Measurements from ENCODE around the gene PRKN. TPM values are rescaled to one million over a fixed set of nuclear protein-coding genes. Genes with fewer than 3 reads are reported as not detected.

The PRKN gene
- total RNA-seq, 1 experiment from 2014 or later, result 0.46 TPM

DNA sequence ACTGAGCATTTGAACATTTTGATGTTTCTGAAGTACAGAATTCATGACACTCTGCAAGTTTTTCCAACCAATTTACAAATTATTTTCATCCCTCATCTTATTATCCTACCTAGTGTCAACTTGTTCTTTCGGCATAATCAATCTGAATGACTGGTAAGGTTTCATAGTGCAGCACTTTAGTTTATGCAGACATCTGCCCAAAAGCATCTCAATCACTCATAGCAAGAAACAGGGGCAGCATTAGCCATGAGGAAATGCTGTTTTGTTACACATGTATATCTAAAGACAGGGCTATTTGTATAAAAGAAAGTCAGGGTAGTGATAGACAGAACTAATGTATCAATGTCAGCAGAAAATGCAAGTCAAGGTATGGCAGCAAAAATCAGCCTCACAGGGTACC lies 1075.6 kb downstream of the PRKN start:
- ChIA-PET CTCF (no interaction called here), POLR2A (no interaction called here)
- Histone ChIP-seq H3K4me1 (ENCODE audit: control insufficient read depth, insufficient read depth, low read length) (no peaks in the 10 kb centered on the region), H3K4me3 (ENCODE audit: low read depth in 2 of 2, low read length in 2 of 2) (no peak overlapping the region), H3K27ac (ENCODE audit: low read length) (no peak overlapping the region), H3K27me3 (ENCODE audit: control insufficient read depth, insufficient read depth, low read length) (no peaks in the 10 kb centered on the region), H3K9me3 (ENCODE audit: control insufficient read depth, insufficient read depth, low read depth, low read length) (no peaks in the 10 kb centered on the region), H3K36me3 (ENCODE audit: control insufficient read depth, insufficient read depth, low read length) (no peaks in the 10 kb centered on the region)
- DNase-seq (ENCODE audit: low read depth, low spot score), result no peak
- in situ Hi-C loops (cut with HindIII; ENCODE audit: low pct_unique_long_range_greater_than_20kb, low sequenced_read_pairs), result no loop called here
- no TSS peak for BruUV-seq (replicated peaks)
- TF ChIP-seq, protein P1, sequence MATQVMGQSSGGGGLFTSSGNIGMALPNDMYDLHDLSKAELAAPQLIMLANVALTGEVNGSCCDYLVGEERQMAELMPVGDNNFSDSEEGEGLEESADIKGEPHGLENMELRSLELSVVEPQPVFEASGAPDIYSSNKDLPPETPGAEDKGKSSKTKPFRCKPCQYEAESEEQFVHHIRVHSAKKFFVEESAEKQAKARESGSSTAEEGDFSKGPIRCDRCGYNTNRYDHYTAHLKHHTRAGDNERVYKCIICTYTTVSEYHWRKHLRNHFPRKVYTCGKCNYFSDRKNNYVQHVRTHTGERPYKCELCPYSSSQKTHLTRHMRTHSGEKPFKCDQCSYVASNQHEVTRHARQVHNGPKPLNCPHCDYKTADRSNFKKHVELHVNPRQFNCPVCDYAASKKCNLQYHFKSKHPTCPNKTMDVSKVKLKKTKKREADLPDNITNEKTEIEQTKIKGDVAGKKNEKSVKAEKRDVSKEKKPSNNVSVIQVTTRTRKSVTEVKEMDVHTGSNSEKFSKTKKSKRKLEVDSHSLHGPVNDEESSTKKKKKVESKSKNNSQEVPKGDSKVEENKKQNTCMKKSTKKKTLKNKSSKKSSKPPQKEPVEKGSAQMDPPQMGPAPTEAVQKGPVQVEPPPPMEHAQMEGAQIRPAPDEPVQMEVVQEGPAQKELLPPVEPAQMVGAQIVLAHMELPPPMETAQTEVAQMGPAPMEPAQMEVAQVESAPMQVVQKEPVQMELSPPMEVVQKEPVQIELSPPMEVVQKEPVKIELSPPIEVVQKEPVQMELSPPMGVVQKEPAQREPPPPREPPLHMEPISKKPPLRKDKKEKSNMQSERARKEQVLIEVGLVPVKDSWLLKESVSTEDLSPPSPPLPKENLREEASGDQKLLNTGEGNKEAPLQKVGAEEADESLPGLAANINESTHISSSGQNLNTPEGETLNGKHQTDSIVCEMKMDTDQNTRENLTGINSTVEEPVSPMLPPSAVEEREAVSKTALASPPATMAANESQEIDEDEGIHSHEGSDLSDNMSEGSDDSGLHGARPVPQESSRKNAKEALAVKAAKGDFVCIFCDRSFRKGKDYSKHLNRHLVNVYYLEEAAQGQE (IDR thresholded peaks at IDR 0.05; ENCODE audit: insufficient read depth in 1 of 2, low read depth in 2 of 2, low read length in 1 of 2), result no peak
- TF ChIP-seq TCF7L2 (IDR thresholded peaks at IDR 0.05; ENCODE audit: low read depth, low read length), result no peak
- no peak for TF ChIP-seq SIN3A (IDR thresholded peaks at IDR 0.05; ENCODE audit: borderline replicate concordance, insufficient read depth, low read depth, low read length)
- TF ChIP-seq, protein P2, sequence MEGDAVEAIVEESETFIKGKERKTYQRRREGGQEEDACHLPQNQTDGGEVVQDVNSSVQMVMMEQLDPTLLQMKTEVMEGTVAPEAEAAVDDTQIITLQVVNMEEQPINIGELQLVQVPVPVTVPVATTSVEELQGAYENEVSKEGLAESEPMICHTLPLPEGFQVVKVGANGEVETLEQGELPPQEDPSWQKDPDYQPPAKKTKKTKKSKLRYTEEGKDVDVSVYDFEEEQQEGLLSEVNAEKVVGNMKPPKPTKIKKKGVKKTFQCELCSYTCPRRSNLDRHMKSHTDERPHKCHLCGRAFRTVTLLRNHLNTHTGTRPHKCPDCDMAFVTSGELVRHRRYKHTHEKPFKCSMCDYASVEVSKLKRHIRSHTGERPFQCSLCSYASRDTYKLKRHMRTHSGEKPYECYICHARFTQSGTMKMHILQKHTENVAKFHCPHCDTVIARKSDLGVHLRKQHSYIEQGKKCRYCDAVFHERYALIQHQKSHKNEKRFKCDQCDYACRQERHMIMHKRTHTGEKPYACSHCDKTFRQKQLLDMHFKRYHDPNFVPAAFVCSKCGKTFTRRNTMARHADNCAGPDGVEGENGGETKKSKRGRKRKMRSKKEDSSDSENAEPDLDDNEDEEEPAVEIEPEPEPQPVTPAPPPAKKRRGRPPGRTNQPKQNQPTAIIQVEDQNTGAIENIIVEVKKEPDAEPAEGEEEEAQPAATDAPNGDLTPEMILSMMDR (IDR thresholded peaks at IDR 0.05), result no peak
- TF ChIP-seq POLR2AphosphoS5 (IDR thresholded peaks at IDR 0.05; ENCODE audit: low read depth, low read length), result no peak
- no peak for ATAC-seq
- intact Hi-C loops (cut with micrococcal nuclease; ENCODE audit: unreplicated experiment), result no loop called here

DNA sequence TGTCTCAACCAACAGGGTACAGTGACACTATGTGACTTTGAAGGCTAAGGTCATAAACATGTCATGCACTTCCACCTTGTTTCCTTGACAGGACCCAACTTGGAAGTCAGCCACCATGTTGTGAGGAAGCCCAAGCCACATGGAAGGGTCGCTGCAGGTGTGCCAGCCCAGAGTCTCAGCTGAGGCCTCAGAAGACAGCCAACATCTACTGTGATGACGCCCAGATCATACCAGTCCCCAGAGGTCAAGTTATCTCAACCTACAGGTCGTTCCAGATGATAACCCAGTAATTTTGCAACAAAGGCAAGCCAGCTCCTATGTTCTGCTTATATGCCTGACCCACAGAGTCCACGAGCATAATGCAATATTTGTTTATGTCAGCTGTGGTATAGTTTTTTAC lies 1077.7 kb downstream of the PRKN start:
- Histone ChIP-seq H3K4me3 (ENCODE audit: low read depth in 2 of 2, low read length in 2 of 2) (no peak overlapping the region), H3K27ac (ENCODE audit: low read length) (no peak overlapping the region), H3K27me3 (ENCODE audit: control insufficient read depth, insufficient read depth, low read length) (no peaks in the 10 kb centered on the region), H3K9me3 (ENCODE audit: control insufficient read depth, insufficient read depth, low read depth, low read length) (no peaks in the 10 kb centered on the region), H3K4me1 (ENCODE audit: control insufficient read depth, insufficient read depth, low read length) (no peaks in the 10 kb centered on the region), H3K36me3 (ENCODE audit: control insufficient read depth, insufficient read depth, low read length) (no peaks in the 10 kb centered on the region)
- no TSS peak for BruUV-seq (replicated peaks)
- CTCF ChIA-PET, result interaction anchor here (0.6 kb wide), 1 partner anchor 556 kb away, joined by 4 read pairs; no protein-coding TSS in a partner anchor
- DNase-seq (ENCODE audit: low read depth, low spot score) (no peak), ATAC-seq (no peak)
- intact Hi-C loops (cut with micrococcal nuclease; ENCODE audit: unreplicated experiment) (no loop called here), in situ Hi-C loops (cut with HindIII; ENCODE audit: low pct_unique_long_range_greater_than_20kb, low sequenced_read_pairs) (no loop called here)
- TF ChIP-seq, protein P1 (IDR thresholded peaks at IDR 0.05; ENCODE audit: insufficient read depth in 1 of 2, low read depth in 2 of 2, low read length in 1 of 2), result no peak
- no peak for TF ChIP-seq POLR2AphosphoS5 (IDR thresholded peaks at IDR 0.05; ENCODE audit: low read depth, low read length)
- TF ChIP-seq SIN3A (IDR thresholded peaks at IDR 0.05; ENCODE audit: borderline replicate concordance, insufficient read depth, low read depth, low read length), result no peak
- TF ChIP-seq TCF7L2 (IDR thresholded peaks at IDR 0.05; ENCODE audit: low read depth, low read length), result no peak
- TF ChIP-seq, protein P2 (IDR thresholded peaks at IDR 0.05), result no peak
- POLR2A ChIA-PET, result no interaction called here
